Thyroid gland (tissue), 4 donors: ENCODE measurements around the gene BLVRA.
"Not testable (repeated sequence)": the region's sequence is repeated elsewhere in the genome, so short reads cannot be mapped to it uniquely, and the experiment has no call there.

Experiments used
- CTCF ChIP-seq, 6 experiments: fragments of 200-600 bp in 3 of 6; fragments of 450-650 bp in 3 of 6; sonication (generic) in 3 of 6; IDR thresholded peaks; one replicate each; pipeline ENCODE4 v1.5.1; 2016 to 2019; ENCODE audit warnings: antibody characterized with exemption in 6 of 6, mild to moderate bottlenecking in 2 of 6, inconsistent platforms in 1 of 6, moderate library complexity in 1 of 6
- POLR2A ChIP-seq, 2 donors: fragments of 450-650 bp; IDR thresholded peaks; one replicate each; pipeline ENCODE4 v1.6.1; 2017; ENCODE audit warnings: antibody characterized with exemption in 2 of 2, mild to moderate bottlenecking in 2 of 2, moderate library complexity in 1 of 2

GRCh38 chr7:43823425-43823824, 64.9 kb downstream of the BLVRA start:
- not testable (repeated sequence) for TF ChIP-seq CTCF, POLR2A (IDR thresholded peaks at IDR 0.05)
